Activated CD8-positive, alpha-beta memory T cell treated with anti-CD3 and anti-CD28 coated beads for 1 hour (primary cell): Measurements from ENCODE around the gene MINDY4.
"Not testable (repeated sequence)": the region's sequence is repeated elsewhere in the genome, so short reads cannot be mapped to it uniquely, and the experiment has no call there.

Experiments
- DNase-seq, 2 donors: peaks; one replicate each; pipeline ENCODE4 v3.0.0-alpha.2; 2020; ENCODE audit warnings: low read depth in 1 of 2; ENCODE audit errors: extremely low read depth in 1 of 2

MINDY4 gene

GRCh38 chr7:30800785-30801252, 29.6 kb downstream of the MINDY4 start:
- no peak for DNase-seq

- no peak for DNase-seq
Observed at GRCh38 chr7:30802812-30803211, 31.6 kb downstream of the MINDY4 start.

GRCh38 chr7:30804078-30804661, 33.0 kb downstream of the MINDY4 start:
- no peak for DNase-seq

- DNase-seq = no peak
Observed at GRCh38 chr7:30805081-30805691, 34.0 kb downstream of the MINDY4 start.

- no peak for DNase-seq
Observed at GRCh38 chr7:30805931-30806330, 34.7 kb downstream of the MINDY4 start.

- DNase-seq = not testable (repeated sequence)
Observed at GRCh38 chr7:30807477-30807876, 36.3 kb downstream of the MINDY4 start.

GRCh38 chr7:30807941-30808340, 36.7 kb downstream of the MINDY4 start:
- DNase-seq = not testable (repeated sequence)

- no peak for DNase-seq
Observed at GRCh38 chr7:30810986-30811385, 39.8 kb downstream of the MINDY4 start.

GRCh38 chr7:30812676-30813075, 41.5 kb downstream of the MINDY4 start:
- no peak for DNase-seq

GRCh38 chr7:30813466-30813865, 42.2 kb downstream of the MINDY4 start:
- no peak for DNase-seq

GRCh38 chr7:30814700-30815387, 43.6 kb downstream of the MINDY4 start:
- DNase-seq = no peak

- DNase-seq = no peak
Observed at GRCh38 chr7:30815388-30815854, 44.2 kb downstream of the MINDY4 start.

- DNase-seq = no peak
Observed at GRCh38 chr7:30815951-30816644, 44.9 kb downstream of the MINDY4 start.

GRCh38 chr7:30816645-30817370, 45.6 kb downstream of the MINDY4 start:
- no peak for DNase-seq

- DNase-seq = no peak
Observed at GRCh38 chr7:30817371-30817767, 46.2 kb downstream of the MINDY4 start.

GRCh38 chr7:30824821-30825720, 53.9 kb downstream of the MINDY4 start:
- no peak for DNase-seq

GRCh38 chr7:30826181-30826580, 55.0 kb downstream of the MINDY4 start:
- DNase-seq = no peak

- DNase-seq = no peak
Observed at GRCh38 chr7:30828591-30828990, 57.4 kb downstream of the MINDY4 start.

- DNase-seq = no peak
Observed at GRCh38 chr7:30829471-30829870, 58.3 kb downstream of the MINDY4 start.

GRCh38 chr7:30831227-30831626, 60.0 kb downstream of the MINDY4 start:
- DNase-seq = no peak
